ENCODE data around the gene TSGA10IP.

TSGA10IP gene

GRCh38 chr11:65919141-65919572, 26.1 kb upstream of the TSGA10IP start, which contains the start of gene DRAP1:
TSS of gene DRAP1 (plus strand) at chr11:65919426. CDS start at chr11:65919502, 76 bp downstream.
- TF ChIP-seq CTCF (IDR thresholded peaks at IDR 0.05): no peak

- TF ChIP-seq CTCF (IDR thresholded peaks at IDR 0.05): no peak
Measured at GRCh38 chr11:65919573-65920371, 25.5 kb upstream of the TSGA10IP start.

GRCh38 chr11:65920372-65920802, 24.9 kb upstream of the TSGA10IP start:
- TF ChIP-seq CTCF (IDR thresholded peaks at IDR 0.05): no peak

- TF ChIP-seq CTCF (IDR thresholded peaks at IDR 0.05): no peak
Measured at GRCh38 chr11:65921033-65921555, 24.2 kb upstream of the TSGA10IP start.

GRCh38 chr11:65921876-65922275, 23.4 kb upstream of the TSGA10IP start:
- no peak for TF ChIP-seq CTCF (IDR thresholded peaks at IDR 0.05)

GRCh38 chr11:65922565-65922964, 22.7 kb upstream of the TSGA10IP start:
- no peak for TF ChIP-seq CTCF (IDR thresholded peaks at IDR 0.05)

GRCh38 chr11:65925397-65925796, 19.9 kb upstream of the TSGA10IP start:
- no peak for TF ChIP-seq CTCF (IDR thresholded peaks at IDR 0.05)

Measured in LNCAP (cell line).